Epithelial cell of proximal tubule (primary cell): Measurements from ENCODE around the gene POLR2H. TPM values are rescaled to one million over a fixed set of nuclear protein-coding genes. Genes with fewer than 3 reads are reported as not detected.

Experiments used
- DNase-seq: peaks from one replicate; pipeline ENCODE4 v3.0.0-alpha.2; 2011; ENCODE audit warnings: low read depth
- H3K4me3 ChIP-seq: 2 replicates; pipeline ENCODE4 v1.5.1; 2011; ENCODE audit warnings: low read depth, mild to moderate bottlenecking, low read length
- CTCF ChIP-seq: conservative IDR thresholded peaks from 2 replicates; pipeline ENCODE4 v1.5.1; 2012; ENCODE audit warnings: low read depth, mild to moderate bottlenecking, low read length
- total RNA-seq: library from RNA; depleted of rRNA; stranded (reverse); fragments of >200 nt; gene quantifications from 2 replicates; pipeline ENCODE4 v1.2.3, GENCODE V29; 2015

The POLR2H gene
- total RNA-seq, 1 donor from 2014 or later, result 182 TPM

GRCh38 chr3:184405075-184406030 is 43.8 kb downstream of the POLR2H start:
- no peak overlapping the region for H3K4me3 ChIP-seq
- DNase-seq, result no peak
- TF ChIP-seq CTCF, result no peak

GRCh38 chr3:184409331-184409926 is 47.9 kb downstream of the POLR2H start:
- no peak for TF ChIP-seq CTCF
- no peak for DNase-seq
- no peak overlapping the region for H3K4me3 ChIP-seq

- DNase-seq, result no peak
- no peak overlapping the region for H3K4me3 ChIP-seq
- no peak for TF ChIP-seq CTCF
Measured at GRCh38 chr3:184409946-184410500, 48.5 kb downstream of the POLR2H start.

- DNase-seq, result no peak
- no peak overlapping the region for H3K4me3 ChIP-seq
- no peak for TF ChIP-seq CTCF
Measured at GRCh38 chr3:184414418-184415202, 53.1 kb downstream of the POLR2H start.

- H3K4me3 ChIP-seq, result no peak overlapping the region
- TF ChIP-seq CTCF, result no peak
- DNase-seq, result no peak
Measured at GRCh38 chr3:184415203-184415490, 53.6 kb downstream of the POLR2H start.

GRCh38 chr3:184417619-184418327 is 56.3 kb downstream of the POLR2H start:
- TF ChIP-seq CTCF, result peak; percentile 91
- no peak for DNase-seq
- H3K4me3 ChIP-seq, result no peak overlapping the region
